Fibroblast of pulmonary artery (primary cell): ENCODE results near the gene DPYD.

ENCODE experiments used
- DNase-seq: peaks from one replicate; pipeline ENCODE4 v3.0.0-alpha.2; 2010; ENCODE audit warnings: low read depth
- H3K4me3 ChIP-seq: replicated peaks from 2 replicates; pipeline ENCODE4 v1.5.1; 2011; ENCODE audit warnings: low read depth, mild to moderate bottlenecking, control low read depth, low read length, moderate library complexity
- TF ChIP-seq, protein P1 (sequence below): IDR thresholded peaks from 2 replicates; pipeline ENCODE4 v1.5.1; 2011; ENCODE audit warnings: mild to moderate bottlenecking, control low read depth, low read length, inconsistent platforms; ENCODE audit errors: missing control alignments

DPYD gene

DNA sequence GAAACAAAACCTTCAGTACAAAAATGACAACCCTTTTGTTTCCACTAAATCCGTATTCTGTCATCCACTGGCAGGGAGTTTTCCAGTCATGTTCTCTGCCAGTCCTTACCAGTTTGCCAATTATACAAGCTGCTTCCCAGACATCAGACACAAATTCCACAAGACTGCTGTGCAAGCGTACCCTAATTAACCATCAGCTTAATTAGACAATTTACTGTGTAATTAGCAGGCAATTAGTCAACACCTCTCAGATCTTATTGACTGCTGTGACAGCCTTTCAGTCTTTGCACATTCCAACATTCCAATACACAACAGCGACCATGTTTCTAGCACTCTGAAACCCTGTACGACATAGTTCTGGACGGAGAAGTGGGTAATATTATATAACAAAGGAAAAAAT lies 420.1 kb downstream of the DPYD start:
- H3K4me3 ChIP-seq = no peak overlapping the region
- TF ChIP-seq, protein P1, sequence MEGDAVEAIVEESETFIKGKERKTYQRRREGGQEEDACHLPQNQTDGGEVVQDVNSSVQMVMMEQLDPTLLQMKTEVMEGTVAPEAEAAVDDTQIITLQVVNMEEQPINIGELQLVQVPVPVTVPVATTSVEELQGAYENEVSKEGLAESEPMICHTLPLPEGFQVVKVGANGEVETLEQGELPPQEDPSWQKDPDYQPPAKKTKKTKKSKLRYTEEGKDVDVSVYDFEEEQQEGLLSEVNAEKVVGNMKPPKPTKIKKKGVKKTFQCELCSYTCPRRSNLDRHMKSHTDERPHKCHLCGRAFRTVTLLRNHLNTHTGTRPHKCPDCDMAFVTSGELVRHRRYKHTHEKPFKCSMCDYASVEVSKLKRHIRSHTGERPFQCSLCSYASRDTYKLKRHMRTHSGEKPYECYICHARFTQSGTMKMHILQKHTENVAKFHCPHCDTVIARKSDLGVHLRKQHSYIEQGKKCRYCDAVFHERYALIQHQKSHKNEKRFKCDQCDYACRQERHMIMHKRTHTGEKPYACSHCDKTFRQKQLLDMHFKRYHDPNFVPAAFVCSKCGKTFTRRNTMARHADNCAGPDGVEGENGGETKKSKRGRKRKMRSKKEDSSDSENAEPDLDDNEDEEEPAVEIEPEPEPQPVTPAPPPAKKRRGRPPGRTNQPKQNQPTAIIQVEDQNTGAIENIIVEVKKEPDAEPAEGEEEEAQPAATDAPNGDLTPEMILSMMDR = no peak
- peak; percentile 25 for DNase-seq

DNA sequence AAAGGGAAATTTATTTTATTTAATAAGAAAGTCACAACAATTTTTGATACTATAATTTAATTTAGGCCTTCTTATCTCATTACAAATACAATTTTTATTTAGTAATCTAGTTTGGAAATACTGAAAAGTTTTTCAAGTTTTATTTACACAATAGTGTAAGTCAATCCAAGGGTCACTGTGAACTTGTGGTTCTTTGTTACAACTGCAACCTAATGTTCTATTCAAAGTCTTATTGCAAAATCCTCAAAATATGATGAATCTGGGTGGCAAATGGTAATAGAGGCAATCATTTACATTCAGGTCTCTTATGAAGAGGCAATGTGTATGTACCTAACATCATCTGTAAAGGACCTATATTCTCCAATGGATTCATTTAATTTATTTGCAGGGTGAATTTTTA lies 421.2 kb downstream of the DPYD start:
- H3K4me3 ChIP-seq = no peak overlapping the region
- peak; percentile 51 for DNase-seq
- TF ChIP-seq, protein P1 = no peak

DNA sequence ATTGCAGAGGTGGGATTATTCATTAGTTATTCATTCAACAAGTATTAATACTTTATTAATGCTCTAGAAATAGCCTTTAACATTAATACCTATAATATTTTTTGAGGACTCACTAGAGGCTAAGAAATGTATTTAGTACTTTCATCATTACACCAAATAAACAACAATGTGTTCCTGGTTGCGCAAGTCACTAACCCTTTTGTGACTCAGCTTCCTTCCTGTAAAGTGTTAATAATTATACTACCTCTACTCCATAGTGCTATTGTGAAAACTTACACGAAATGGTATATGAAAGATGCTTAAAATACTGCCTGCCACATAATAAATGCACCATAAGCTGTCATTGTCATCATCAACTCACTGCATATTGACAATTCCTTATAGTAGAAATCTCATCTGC lies 431.0 kb downstream of the DPYD start:
- TF ChIP-seq, protein P1 = no peak
- no peak overlapping the region for H3K4me3 ChIP-seq
- peak; percentile 84 for DNase-seq

DNA sequence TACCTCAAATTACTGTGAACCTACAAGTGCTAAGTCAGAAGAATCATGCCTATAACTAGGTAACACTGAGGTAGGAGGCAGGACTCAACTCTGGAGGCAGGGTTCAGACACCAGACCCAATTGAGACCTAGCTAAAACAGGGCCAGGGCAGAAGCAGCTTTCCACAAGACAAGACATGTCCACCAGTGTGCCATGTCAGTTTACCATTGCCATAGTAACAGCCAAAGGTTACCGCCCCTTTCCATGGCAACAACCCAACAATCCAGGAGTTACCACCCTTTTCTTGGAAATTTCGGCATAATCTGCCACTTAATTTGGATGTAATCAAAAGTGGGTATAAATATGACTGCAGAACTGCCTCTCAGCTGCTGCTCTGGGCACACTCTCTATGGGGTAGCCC lies 432.3 kb downstream of the DPYD start:
- DNase-seq = no peak
- TF ChIP-seq, protein P1 = no peak
- H3K4me3 ChIP-seq = no peak overlapping the region

DNA sequence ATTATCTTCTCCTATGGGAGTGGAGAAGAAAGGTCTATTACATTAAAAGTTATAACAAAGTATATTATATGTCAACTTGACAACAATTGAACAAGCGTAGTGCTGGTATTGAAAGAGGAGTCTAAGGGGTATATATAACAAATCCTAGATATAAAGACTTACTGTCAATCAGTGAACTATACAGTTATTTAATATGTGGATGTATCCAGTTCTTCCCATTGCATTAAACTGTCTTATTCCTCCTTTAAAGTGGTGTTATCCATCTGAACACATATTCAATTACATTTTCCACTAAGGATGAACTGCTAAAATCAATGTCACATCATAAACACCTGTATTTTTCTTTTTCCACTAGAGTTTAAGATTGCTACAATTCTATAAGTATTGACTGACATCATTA lies 438.8 kb downstream of the DPYD start:
- TF ChIP-seq, protein P1 = no peak
- no peak overlapping the region for H3K4me3 ChIP-seq
- no peak for DNase-seq

DNA sequence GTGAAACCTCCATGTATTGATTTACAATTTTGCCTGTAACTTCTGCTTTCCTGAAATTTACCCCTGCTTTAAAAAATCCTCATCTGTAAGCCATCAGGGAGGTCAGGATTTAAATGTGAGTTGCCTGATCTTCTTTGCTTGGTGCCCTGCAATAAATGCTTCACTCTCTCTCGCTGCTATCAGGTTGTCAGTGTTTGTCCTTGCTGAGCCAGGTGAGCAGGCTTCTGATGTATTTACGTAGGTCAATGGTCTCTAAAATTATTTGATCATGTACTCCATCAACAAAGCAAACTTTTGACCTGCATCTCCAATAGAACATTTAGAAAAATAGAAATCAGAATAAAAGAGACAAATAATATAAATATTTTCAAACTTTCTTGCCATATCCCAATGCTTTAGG lies 453.4 kb downstream of the DPYD start:
- H3K4me3 ChIP-seq = no peak overlapping the region
- no peak for DNase-seq
- TF ChIP-seq, protein P1 = no peak

DNA sequence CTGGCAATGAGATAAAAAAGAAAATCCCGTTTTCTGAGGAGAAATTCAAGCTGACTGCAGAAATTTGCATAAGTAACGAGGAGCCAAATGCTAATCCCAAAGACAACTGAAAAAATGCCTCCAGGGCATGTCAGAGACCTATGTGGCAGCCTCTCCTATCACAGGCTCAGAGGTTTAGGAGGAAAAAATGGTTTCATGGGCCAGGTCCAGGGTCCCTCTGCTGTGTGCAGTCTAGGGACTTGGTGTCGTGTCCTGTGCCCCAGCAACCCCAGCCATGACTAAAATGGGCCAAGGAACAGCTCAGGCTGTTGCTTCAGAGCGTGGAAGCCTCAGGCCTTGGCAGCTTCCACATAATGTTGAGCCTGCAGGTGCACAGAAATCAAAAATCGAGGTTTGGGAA lies 456.5 kb downstream of the DPYD start:
- DNase-seq = no peak
- TF ChIP-seq, protein P1 = no peak
- H3K4me3 ChIP-seq = no peak overlapping the region
